NCI-H510A treated with DMSO at 0.1 percent for 48 hours (cell line): ENCODE results near the gene CPA3.
A peak's percentile ranks its signal among the peaks of the same experiment; 100 is the strongest.

Experiments used
- DNase-seq: peaks from one replicate; lab custom pipeline; 2025; lab: John Stamatoyannopoulos, UW

Gene CPA3

GRCh38 chr3:148861277-148861869 is 3.7 kb upstream of the CPA3 start:
- peak; percentile 69 for DNase-seq

GRCh38 chr3:148863297-148863696 is 1.8 kb upstream of the CPA3 start:
- DNase-seq = no peak

GRCh38 chr3:148863814-148864213 is 1.3 kb upstream of the CPA3 start:
- no peak for DNase-seq

GRCh38 chr3:148866261-148866660 is 1.2 kb downstream of the CPA3 start:
- DNase-seq = no peak

- peak; percentile 15 for DNase-seq
Observed at GRCh38 chr3:148873270-148873927, 8.3 kb downstream of the CPA3 start.

- no peak for DNase-seq
Observed at GRCh38 chr3:148873977-148874376, 8.9 kb downstream of the CPA3 start.

- DNase-seq = no peak
Observed at GRCh38 chr3:148878095-148878494, 13.0 kb downstream of the CPA3 start.

GRCh38 chr3:148879256-148879655 is 14.2 kb downstream of the CPA3 start:
- DNase-seq = peak; percentile 55

- DNase-seq = no peak
Observed at GRCh38 chr3:148880681-148881080, 15.6 kb downstream of the CPA3 start.

GRCh38 chr3:148881286-148881685 is 16.2 kb downstream of the CPA3 start:
- DNase-seq = no peak

- DNase-seq = peak; percentile 39
Observed at GRCh38 chr3:148882288-148882687, 17.2 kb downstream of the CPA3 start.

GRCh38 chr3:148883163-148883562 is 18.1 kb downstream of the CPA3 start:
- DNase-seq = no peak

GRCh38 chr3:148884261-148884660 is 19.2 kb downstream of the CPA3 start:
- DNase-seq = no peak

- no peak for DNase-seq
Observed at GRCh38 chr3:148889828-148890227, 24.7 kb downstream of the CPA3 start.

- no peak for DNase-seq
Observed at GRCh38 chr3:148896062-148896461, 31.0 kb downstream of the CPA3 start.

GRCh38 chr3:148901987-148902791 is 37.1 kb downstream of the CPA3 start:
- no peak for DNase-seq

GRCh38 chr3:148903022-148903442 is 37.9 kb downstream of the CPA3 start:
- DNase-seq = no peak

GRCh38 chr3:148903941-148904340 is 38.8 kb downstream of the CPA3 start:
- DNase-seq = no peak

GRCh38 chr3:148906667-148907066 is 41.6 kb downstream of the CPA3 start:
- no peak for DNase-seq

- DNase-seq = no peak
Observed at GRCh38 chr3:148911173-148911572, 46.1 kb downstream of the CPA3 start.

GRCh38 chr3:148911592-148911991 is 46.5 kb downstream of the CPA3 start:
- DNase-seq = no peak

- no peak for DNase-seq
Observed at GRCh38 chr3:148914936-148915690, 50.0 kb downstream of the CPA3 start.
